NCI-H226 (cell line): Measurements from ENCODE around the gene FLNC.

Source experiments
- DNase-seq: peaks from one replicate; pipeline ENCODE4 v3.0.0-alpha.2; 2015

FLNC gene

DNA sequence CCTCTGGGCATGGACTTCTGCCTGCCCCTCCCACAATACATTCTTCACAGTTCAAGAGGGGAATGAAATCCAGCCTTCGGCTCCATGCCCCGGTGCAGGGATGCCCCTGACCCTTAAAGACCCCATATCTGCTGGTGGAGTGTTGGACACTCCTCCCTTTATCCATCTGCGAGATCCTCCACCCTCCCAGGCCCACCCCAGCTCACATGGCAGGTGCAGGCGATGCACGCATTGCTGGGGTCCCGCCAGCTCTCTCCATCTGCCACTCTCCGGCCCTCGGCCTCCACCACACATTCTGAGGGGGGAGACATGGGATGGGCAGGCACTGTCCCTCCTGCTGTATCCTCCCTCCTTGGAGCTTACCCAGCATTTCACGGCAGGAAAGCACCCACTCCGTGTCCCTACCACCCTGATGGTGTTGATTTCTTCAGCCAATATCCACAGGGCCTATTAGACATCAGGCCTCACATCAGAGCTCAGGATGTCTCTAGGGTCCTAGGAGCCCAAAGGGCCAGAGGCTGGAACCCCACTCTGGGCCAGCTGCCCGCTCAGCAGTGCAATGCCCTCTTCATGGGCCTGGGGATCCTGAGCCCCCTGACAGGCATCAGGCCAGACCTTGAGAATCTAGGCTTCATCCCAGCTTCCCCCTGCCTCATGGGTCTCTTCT is 50.7 kb downstream of the FLNC start:
- no peak for DNase-seq

DNA sequence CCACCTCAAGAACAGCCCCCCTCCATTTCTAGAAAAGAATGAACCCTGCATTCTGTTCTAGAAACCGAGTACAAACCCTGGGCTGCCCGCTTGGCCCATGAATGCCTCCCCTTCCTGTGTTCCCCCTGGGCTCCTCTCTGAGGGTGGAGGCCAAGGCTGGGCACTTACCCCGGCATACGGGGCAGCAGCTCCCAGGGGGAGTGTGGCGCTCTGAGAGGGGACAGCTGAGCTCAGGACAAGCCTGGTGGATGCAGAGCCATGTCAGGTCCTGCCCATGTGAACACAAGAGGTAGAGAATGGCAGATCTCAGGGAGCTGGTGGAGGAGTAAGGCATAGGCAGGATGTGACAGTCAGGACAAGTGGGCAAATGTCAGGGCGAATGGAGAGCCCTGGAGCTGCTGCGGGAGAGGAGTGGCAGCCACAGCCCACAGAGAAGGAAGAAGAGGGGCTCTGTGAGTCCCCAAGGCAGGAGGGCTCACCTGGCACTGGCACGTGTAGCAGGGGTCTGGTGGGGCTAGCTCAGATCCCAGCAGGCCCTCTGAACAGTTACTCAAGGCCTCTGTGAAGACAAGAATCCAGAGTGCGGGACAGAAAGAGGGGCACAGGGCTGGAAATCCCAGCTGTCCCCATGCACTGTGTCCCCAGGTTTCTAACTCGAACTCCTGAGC is 51.4 kb downstream of the FLNC start:
- no peak for DNase-seq

DNA sequence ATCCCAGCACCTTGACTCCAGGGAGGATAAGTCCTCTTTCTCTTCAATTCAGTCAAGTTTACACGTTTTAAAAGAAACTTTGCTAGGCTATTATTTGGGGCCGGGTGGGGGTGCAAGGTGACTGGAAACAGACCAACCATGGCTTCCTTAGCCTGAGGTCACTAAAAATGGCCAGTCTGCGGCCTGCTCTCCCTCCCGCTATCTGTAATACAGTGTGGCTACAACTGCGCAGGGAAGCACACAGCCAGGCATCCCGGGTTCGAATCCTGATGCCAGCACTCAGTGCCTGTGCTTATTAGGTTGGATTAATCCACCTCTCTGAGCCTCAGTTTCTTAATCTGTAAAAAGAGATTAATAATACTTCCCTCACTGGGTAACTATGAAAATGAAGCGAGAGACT is 51.9 kb downstream of the FLNC start:
- DNase-seq, result no peak

DNA sequence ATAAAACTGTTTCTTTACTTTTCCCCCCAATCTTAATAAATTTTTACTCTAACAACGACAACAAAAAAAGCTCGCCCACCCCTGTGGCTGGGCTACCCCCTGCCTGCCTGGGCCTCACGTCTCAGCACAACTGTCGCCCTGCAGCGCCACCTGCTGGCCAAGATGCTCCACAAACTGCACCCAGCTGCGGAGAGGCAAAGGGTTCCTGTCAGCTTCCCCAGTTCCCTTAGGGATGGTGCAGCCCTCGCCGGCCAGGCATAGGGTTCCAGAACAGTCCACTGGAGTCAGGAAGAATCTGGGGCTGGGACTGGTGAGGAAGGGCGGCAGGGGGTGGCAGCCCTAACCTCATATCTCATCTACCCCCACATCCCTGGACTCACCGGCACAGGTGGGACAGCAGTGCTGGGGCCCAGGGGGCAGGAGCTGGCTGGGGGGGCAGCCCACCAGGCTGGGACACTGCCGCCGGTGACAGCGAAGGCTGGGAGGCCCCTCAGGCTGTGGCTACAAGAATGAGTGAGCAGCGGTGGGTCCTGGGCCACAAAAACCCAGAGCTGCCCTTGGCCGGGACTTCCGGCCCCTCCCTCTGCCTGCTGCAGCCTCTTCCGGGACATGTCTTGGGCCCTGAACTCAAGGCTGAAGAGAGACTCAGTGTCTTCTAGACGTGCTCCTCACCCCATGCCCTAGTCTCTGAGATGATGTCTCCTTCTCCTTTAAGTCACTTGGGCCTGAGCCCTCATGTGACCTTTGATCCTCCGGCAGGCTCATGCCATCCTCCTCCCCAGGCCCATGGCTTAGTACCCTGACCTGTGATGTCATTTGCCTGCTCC is 53.6 kb downstream of the FLNC start:
- peak; percentile 62 for DNase-seq

DNA sequence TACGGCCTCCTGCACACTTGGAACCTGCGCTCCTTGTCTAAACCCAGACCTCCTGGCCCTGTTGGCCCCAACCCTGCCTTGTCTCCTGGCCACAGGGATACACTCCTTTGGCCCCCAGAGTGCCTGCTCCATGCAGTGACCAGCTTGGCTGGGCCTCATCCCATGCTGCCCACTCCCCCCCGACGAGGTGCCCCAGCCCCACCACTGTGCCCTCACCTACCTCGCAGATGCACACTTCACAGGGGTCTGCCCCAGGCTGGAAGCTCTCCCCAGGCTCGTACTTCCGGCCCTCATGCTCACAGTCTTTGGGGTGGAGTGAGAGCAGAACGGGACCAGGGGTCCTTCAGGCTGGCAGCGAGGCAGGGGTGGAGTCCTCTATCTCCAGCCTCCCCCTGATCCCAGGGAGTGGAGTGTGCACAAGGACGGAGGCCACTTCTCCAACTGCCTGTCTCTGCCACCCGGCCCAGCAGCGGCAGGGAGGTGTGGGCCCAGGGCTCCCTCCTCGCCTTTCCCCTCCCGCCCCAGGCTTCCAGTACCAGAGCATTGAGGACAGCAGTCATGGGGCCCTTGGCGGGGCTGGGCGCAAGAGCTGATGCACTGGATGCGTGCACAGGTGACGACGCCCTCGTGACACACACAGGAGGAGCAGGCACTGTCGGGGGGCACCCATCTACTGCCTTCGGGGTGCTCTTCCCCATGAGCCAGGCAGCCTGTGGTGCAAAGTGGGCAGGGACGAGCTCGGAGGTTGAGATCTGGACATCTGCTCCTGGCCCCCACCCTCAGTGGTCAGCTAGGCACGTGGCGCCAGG is 54.6 kb downstream of the FLNC start:
- DNase-seq, result no peak

DNA sequence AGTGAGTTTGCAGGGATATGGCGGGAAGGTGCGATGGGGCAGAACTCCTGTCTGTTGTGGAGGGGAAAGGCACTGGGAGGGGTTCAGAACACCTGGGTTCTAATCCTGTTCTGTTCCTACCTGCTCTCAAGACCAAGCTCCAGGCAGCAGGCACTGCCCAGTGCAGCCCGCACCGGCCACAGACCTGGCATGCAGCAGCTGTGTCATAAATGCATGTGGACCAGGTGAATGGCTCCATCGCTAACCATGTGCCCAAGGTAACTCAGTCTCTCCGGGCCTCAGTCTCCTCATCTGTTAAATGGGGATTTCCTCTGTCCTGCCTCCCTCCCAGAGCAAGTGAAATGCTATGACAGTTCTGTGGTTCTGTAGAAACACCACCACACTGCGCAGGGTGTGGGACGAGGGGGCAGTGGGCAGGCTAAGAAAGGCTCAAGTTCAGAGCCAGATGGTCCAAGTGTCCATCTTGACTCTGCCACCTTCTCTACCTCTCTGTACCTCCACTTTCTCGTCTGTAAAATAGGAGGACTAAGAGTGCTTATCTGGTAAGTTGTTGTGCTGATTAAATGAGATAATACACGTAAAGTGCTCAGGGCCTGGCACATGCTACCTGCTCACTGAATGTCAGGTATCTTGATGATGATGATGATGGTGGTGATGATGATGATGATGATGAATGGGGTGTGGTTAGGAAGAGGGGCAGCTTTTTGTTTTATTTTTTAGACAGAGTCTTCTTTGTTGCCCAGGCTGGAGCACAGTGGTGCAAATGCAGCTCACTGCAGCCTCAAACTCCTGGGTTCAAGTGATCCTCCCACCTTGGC is 55.4 kb downstream of the FLNC start:
- no peak for DNase-seq

DNA sequence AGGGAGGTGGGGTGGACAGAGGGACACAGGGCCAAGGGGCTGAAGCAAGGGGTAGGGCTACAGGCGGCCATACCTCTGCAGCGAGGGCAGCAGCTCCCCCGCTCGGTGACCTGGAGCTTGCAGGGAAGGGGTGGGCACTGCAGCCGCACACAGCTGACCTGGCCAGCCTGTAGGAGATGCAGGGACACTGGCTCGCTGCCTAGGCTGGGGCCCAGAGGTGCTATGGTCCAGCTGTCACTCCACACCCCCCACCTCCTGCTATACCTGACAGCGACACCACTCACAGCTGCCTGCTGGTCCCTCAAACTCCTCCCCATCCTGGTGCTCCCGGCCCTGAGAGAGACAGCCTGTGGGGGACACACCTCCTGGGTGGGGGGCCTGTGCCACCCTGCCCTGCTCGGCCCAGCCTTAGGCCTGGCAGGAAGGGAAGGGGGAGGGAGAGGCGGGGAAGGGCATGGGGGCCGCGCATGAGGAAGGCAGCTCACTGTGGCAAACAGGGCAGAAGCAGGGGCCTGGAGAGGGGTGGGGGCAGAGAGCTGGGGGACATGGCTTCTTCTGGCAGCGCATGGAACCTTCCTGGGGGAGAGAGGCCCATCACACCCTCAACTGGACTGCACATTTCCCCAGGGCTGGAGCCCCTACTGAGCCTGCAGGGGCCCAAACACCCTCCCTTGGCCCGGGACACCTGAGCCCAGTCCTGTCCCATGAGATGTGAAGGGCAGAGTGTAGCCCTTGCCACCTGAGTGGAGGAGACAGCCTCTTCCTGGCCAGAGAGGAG is 56.4 kb downstream of the FLNC start:
- DNase-seq, result no peak

DNA sequence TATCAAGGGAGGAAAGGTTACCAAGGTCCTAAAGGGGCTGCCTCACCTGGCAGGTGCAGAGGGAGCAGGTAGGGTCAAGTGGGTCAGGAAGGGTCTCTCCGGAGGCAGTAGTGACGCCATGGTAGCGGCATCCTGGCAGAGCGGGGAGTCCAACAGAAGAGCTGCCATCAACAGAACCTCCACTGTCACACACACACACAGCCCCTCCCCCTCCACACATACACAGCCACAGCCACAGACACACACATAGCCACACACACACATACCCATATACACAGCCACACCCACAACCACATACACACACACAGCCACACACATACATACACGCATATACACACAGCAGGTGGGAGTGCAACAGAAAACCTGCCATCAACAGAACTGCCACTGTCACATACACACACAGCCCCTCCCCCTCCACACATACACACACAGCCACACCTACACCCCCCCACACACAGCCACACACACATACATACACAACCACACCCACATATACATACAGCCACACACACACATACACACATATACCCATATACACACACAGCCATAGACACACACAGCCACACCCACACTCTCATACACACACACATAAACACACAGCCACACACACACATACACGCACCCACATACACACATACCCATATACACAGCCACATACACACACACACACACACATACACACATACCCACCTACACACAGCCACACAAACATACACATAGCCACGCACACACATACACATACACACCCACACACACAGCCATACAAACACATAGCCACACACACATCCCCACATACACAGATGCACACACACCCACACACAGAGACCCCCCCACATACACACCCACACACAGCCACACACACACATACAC is 57.2 kb downstream of the FLNC start:
- no peak for DNase-seq

DNA sequence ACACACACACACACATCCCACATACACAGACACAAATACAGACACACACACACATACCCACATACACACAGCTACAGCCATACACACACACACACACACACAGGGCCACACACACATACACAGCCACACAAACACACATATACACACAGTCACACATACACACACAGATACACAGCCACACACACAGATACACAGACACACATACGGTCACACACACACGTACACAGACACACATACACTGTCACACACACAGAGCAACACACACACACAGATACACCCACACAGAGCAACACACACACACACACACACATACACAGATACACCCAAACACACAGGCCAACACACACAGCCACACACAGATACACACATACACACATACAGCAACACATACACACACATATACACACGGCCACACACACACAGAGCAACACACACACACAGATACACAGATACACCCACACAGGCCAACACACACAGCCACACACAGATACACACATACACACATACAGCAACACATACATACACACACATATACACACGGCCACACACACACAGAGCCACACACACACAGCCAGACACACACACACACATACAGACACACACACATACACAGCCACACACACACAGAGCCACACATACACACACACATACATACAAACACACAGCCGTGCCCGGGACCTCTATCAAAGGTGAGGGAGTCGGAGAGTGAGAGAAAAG is 58.0 kb downstream of the FLNC start:
- DNase-seq, result no peak

DNA sequence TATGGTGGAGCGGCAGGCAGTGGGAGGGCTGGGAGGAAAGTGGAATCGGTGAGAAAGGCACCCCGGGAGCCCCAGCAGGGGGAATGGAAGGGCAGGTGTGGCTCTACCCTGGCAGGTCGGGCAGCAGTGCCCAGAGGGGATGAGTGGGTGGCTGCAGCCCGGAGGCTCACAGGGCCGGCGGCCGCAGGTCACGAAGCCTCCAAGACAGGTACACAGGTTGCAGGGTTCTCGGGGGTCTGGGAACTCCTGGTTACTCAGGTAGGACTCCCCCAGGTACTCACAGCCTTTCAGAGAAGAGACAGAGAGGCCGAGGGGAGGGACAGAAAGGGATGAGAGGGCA is 58.5 kb downstream of the FLNC start:
- no peak for DNase-seq

DNA sequence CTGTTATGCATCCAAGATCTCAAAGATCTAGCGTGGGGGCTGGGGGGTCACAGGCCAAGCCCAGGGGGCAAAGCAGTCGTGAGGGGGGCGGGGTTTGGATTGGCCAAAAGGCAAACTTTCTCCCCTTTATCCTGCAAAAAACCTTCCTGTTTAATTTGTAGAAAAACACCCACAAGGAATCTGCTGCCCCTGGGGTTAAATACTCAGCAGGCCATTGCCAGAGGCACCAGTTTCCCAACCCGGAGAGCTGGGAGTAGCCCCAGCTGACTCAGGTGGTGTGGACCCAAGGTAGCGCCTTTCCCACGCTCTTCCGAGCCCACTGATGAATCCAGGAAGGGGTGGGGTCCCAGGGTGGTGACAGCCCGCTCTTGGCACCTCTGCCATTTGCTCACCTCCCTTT is 58.9 kb downstream of the FLNC start:
- peak; percentile 79 for DNase-seq

DNA sequence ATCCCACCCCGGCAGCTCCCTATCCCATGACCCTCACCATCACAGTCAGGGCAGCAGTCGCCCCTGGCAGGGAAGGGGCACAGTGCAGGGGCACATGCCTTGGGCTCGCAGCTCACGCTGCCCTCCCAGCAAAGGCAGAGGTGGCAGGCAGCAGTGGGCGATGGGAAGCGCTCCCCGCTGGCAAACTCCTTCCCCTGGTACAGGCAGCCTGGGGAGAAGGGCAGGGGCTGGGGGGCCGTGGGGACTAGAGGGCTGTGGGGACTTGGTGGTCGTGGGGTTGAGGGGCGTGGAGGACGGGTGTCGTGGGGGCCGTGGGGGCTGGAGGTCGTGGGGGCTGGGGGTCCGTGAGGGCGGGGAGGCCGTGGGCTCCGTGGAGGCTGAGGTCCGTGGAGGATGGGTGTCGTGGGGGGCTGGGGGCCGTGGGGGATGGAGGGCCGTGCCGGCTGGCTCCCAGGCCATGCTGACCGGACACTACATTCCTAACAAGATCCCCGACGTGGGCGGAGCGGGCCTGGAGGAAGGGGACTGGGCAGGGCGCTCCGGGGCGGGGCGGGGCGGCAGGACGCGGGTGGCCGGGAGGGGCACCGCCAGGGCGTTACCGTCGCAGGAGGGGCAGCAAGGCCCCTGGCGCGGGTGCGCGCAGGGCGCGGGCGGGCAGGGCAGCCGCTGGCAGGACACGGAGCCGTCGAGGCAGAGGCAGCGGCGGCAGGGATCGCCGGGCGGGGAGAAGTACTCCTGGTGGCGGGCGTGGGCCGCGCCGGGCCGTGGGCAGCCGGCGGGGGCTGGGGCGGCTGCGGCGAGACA is 60.3 kb downstream of the FLNC start:
- peak; percentile 58 for DNase-seq

DNA sequence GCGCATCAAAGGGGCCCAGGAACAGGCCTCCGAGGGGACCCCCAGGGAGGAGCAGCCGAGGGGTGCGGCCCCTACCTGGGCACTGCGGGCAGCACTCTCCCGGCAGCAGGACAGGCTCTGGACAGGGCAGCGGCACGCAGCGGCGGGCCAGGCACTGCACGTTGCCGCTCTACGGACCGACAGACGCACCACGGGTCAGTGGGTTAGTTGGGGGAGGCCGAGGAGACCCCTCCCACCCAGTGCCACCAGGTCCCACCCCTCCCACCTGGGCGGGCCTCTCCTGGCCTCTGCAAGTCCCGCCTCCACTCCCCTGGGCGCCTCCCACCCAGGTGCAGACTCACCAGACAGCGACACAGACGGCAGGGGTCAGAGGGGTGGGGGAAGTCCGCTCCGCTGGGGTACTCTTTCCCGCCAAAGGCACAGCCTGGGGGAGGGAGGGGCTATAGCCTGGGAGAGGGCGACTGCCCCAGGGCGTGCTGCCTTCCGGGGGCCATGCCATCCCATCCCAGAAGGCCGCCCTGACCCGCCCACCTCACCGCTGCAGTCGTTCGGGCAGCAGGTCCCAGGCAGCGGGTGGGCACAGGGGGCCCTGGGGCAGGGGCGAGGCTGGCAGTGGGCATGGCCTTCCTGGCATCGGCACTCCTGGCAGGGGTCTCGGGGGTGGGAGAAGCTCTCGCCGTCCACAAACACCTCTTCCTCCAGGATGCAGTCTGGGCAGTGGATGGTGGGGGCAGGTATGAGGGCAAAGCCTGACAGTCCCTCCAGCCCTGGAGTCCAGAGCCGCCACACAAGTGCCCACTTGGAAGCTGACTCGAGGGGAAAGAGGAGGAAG is 61.1 kb downstream of the FLNC start:
- DNase-seq, result no peak

DNA sequence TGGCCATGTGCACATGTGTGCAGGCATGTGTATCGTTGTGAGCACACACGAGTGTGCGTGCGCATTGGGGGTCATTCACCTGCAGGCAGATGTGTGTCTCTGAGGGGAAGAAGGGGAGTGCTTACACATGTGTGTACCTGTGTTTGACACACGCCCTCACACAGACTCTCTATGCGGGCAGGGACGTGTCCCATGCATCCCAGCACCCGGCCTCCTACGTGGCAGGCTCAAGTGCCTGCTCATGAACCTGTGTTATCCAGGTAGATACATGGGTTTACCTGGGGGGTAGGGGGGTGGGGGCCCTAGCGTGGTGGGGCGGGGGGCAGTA is 61.7 kb downstream of the FLNC start:
- DNase-seq, result no peak

DNA sequence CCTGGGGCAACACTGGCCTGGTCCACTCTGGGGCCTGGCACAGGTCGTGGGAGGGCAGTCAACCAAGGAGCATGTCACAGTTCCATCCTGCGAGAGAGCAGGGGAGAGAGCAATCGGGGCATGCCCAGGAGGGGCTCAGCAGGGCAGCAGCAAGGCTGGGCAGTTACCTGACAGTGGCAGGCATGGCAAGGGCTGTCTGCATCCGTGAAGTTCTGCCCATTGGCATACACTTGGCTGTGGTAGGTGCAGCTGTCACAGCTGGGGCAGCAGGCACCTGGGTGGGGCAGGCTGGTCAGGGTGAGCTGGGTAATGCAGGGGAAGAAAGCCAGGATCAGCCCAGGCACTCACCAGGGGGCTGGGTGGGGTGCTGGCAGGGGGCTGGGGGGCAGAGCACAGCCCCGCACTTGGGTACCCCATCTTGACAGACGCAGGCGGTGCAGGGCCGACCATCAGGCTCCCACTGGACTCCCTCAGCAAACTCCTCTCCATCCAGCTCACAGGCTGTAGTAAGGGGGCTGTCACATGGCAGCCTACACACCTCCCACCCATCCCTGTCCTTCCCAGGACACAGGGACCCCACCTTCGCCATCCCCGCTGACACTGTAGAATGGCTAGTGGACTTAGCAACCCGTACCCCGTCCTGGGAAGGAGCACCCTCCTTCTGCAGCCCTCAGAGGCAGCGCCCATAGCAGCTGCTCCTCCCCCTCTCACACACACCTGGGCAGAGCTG is 62.5 kb downstream of the FLNC start:
- no peak for DNase-seq

DNA sequence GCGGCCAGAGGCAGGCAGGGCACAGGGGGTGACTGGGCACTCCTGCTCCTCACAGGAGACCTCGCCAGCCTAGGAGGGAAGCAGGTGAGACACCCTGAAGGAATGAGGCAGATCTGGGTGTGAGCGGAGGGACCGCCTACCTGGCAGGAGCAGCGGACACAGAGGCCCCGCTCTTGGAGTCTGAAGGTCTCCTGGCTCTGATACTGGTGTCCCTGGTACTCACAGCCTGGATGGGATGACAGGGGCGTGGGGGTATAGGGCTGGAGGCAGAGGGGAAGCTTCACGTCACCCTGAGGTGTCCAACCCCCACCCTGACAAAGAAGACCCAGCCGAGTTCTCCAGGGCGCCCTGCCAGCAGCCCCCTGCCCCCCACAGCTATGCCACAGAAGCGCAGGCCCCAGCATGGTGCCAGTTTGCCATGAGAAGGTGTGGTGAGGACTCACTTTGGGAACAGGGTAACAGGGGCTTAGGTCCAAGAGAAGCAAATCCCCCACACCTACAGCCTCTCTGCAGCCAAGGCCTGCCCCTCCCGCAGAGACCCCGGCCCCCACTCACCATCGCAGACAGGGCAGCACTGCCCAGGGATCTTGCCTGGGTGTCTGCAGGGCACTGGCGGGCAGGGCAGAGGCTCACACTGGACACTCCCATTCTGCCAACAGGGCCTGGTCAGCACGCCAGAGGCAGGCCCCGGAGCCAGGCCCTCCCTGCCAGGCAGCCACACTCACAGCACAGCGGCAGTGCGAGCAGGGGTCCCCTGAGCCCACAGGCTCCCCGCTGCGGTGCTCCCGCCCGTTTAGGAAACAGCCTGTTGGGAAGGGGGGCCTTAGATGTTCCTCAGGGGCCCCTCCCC is 63.3 kb downstream of the FLNC start:
- DNase-seq, result no peak

DNA sequence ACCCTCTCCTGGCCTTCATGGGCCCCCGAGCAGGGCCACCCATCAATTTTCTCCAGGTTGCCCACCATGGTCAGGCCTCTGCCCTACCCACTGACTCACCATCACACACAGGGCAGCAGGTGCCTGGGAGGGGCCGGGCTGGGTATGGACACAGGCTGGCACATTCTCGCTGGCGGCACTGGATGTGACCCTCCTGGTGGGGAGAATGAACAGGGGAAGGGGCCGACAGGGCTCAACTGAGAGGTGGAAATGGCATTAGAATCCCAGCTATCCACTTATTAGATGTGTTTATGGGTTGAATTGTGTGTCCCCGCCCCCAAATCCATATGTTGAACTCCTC is 63.9 kb downstream of the FLNC start:
- no peak for DNase-seq
